AML-193 (cell line): Measurements from ENCODE around the gene BNC2.

ENCODE experiments used
- DNase-seq, 2 experiments: peaks; one replicate each; lab custom pipeline; 2025; lab: John Stamatoyannopoulos, UW

BNC2 gene

DNA sequence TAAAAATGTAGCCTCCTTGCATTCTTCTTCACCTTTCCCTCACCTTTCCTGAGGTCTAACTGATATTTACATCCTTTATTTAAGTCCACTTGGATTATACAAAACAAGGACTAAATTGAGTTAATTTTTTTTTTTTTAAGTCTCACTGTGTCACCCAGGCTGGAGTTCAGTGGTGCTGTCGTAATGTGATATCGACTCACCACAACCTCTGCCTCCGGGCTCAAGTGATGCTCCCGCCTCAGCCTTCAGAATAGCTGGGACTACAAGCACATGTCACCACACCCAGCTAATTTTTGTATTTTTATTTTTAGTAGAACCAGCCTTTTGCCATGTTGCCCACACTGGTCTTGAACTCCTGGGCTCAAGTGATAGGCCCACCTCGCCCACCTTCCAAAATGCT lies 195.3 kb downstream of the BNC2 start:
- DNase-seq = no peak

GRCh38 chr9:16673171-16673570 lies 197.3 kb downstream of the BNC2 start:
- DNase-seq = no peak

GRCh38 chr9:16672501-16672900 lies 198.0 kb downstream of the BNC2 start:
- DNase-seq = no peak

- no peak for DNase-seq
Measured at GRCh38 chr9:16671591-16672137, 198.8 kb downstream of the BNC2 start.

DNA sequence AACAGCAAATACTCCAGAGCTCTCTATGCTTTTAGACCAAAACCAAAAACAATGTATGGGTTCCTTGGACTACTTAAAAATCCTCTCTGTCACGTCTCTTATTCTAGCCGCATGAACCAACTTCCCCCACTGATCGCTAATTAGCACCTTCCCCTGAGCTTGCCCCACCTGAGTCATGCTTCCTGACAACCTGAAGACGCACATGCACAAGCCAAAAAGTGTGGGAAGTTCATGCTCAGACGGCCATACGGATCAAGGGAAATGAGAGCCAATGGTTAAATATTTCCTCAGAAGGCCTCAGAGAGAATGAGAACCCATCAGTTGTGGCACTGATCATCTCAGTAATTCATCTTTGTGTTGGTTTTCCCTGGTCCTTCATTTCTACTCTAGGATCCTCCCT lies 199.7 kb downstream of the BNC2 start:
- DNase-seq = no peak

DNA sequence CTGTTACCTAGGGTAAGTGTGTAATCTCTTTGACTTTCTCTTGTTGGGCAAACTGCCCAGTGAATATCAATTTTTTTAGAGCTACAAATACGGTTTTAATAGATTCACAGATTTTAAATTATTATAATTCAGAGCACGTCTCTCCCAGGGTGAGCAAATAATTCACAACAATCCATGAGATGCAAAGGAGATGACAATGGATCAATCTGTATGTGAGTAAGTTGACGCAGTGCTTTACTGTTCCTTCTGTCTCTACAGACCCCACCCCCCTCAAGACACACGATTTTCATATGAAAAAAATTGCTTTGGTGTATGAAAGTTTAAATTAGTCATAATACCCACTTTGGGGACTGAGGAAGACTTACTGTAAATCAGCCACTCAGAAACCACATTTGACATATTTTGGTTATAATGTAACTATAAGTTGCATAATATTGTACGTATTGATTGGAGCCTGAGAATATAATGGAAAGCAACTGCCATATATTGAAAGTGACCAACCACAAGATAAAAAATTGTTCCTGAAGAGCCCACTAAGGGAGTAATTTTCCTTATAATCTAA lies 201.7 kb downstream of the BNC2 start:
- no peak for DNase-seq

DNA sequence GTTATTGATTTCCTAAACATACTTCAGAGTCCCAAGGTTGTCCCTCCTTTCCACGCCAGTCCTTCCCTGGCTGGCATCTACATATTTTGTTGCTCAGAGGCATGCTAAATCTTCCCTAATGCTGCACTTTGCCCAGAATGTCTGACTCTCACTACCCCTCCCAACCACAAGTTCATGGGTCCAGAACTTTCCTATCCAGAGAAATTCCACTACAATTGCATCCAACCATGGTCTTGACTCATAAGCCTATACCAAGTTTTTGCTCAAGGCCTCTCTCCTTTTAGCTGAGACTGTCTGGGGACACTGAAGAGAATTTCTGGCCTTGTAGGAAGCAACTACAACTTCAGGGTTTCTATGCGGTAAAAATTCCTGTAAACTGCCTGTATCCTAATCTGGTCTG lies 206.3 kb downstream of the BNC2 start:
- DNase-seq = no peak

DNA sequence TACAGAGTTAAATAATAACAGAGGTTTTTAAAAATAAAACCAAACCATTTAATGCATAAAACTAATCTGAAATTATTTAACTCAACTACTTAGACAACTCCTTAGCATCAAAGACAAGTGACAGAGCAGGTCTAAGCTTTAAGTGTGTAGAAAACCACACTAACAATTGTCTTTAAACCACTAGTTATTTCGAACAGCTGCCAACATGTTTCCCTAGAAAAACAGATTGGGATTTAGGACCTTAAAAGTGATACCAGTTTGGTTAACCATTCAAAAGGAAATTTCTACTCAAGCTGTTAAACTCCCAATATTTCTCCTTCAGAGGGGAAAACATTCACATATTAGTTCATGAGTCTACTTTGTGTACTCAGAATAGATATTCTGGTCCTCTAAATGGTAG lies 208.7 kb downstream of the BNC2 start:
- no peak for DNase-seq

DNA sequence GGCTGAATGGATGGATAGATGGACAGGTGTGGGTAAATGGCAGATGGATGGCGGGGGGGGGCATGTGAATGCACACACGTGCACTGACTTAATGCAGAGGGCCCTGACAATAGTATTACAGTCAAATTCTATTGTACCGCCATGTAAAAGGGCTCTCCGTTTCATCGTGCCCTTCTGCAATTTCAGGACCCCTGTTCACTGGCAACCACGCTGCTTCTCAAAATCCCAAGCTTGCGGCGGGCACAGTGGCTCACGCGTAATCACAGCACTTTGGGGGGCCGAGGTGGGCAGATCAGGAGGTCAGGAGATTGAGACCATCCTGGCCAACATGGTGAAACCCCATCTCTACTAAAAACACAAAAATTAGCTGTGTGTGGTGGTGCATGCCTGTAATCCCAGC lies 211.4 kb downstream of the BNC2 start:
- no peak for DNase-seq

GRCh38 chr9:16656432-16657169 lies 213.9 kb downstream of the BNC2 start:
- DNase-seq = no peak

- no peak for DNase-seq
Measured at GRCh38 chr9:16654596-16655126, 215.8 kb downstream of the BNC2 start.

DNA sequence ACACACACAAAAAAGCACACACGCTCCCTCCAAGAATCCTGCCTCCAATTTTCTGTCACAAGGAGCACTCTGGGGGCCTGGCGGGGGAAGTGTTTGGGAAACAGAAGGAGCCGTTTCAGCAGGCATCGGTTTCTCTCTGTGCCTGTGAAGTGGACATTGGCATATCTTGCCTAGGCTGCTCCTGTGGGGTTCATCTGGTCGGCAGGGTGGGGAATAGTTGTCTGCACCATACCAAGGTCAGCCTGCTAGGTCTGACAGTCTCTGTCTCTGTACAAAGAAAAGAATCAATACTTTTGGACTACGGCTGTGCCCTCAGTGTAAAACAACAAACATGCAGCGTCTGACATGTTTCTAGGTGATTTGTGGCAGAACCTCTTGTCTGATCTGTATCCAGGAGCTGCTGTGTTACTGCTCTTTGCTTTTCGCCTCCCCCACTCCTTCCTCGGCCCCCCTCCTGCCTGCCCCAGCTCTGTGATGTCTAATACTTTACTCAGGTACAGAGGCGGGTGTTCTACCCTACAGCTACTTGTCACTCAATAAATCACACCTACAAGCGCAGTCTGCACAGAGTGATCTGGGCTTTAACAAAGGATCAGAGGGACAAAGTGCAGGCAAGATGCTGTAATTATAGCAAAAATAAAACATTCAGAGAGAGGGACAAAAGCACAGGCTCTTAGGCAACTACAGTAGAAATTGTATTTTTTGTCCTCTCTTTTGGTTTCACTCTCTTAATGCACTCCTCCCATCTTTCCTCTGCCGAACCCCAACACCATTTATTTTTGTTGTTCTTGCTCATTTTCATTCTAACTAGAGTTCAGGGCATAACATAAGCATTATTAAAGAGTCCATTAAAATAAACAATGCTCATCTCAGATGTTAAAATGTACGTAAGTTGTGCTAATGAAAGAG lies 216.7 kb downstream of the BNC2 start:
- no peak for DNase-seq

DNA sequence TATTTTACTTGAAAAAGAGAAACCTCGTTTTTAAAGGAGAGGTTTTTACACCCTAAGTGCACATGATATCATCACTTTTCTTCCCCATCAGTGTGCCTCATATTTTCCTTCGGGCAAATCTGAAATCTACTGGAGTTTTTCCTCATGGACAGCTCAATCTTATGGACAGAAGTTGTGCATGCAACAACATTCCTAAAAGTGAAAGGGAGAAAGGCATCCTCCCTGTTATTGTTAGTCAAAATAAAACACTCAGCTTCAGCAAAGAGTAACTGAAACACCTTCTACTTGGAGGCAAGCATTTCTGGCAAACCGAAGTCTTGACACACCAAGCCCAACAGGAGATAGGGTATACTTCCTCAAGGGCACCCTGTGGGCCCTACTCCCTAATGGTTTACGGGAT lies 217.9 kb downstream of the BNC2 start:
- DNase-seq = no peak

DNA sequence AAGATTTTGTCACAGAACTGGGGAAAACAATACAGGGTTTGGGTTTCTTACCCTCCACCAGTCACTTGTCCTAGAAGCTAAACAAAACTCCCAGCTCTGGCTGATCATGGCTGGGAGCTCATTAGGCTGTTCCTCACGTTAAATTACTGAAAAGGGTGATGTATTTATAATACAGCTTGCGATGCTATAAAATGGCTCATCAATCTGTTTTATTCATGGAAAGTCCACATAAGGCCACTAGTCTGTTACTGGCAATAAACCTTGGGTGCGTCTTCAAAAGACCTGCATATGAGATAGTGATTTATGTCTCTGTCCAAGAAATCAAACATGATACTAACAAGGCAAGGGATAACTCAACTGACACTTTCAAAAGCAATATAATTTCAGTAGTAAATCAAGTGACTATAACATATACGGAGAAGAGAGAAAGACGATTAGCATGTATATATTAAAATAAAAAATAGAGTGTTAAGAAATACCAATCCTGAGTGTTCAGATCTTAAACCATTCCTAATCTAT lies 219.0 kb downstream of the BNC2 start:
- DNase-seq = no peak

- no peak for DNase-seq
Measured at GRCh38 chr9:16645970-16646369, 224.5 kb downstream of the BNC2 start.

GRCh38 chr9:16642421-16643109 lies 227.9 kb downstream of the BNC2 start:
- no peak for DNase-seq

- DNase-seq = no peak
Measured at GRCh38 chr9:16640649-16641048, 229.8 kb downstream of the BNC2 start.

DNA sequence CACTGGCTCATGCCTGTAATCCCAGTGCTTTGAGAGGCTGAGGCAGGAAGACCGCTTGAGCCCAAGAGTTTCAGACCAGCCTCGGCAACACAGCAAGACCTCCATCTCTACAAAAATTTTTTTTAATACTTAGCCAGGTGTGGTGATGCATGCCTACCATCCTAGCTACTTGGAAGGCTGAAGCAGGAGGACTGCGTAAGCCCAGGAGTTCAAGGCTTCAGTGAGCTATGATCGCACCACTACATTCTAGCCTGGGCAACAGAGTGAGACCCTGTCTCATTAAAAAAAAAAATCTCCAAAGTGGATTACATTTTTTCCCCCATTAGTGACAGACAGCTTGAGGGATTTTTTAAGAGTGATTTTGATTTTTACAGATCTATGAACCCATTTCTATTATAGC lies 230.8 kb downstream of the BNC2 start:
- no peak for DNase-seq

- no peak for DNase-seq
Measured at GRCh38 chr9:16637911-16638310, 232.6 kb downstream of the BNC2 start.

DNA sequence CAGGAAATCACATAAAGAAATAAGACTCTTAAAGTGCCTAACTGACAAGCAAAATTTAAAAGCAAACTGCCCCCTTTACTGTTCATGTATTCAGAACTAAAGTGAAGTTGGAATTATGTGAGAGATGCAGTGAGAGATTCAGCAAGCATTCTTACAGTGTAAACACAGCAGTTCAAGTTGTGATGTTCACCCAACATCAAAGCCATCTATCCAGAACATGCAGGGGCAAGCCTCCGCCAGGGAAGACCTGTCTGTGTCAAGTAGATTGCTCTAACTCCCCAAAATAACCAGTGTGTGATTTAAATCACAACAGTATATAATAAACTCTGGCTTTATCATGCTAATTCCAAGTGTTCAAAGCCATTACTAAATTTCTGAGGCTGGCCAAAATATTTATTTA lies 233.3 kb downstream of the BNC2 start:
- DNase-seq = no peak

GRCh38 chr9:16633794-16634193 lies 236.7 kb downstream of the BNC2 start:
- DNase-seq = no peak

- DNase-seq = no peak
Measured at GRCh38 chr9:16628413-16628812, 242.1 kb downstream of the BNC2 start.
